ENCODE measurements around the gene WDFY2. TPM values are rescaled to one million over a fixed set of nuclear protein-coding genes. Genes with fewer than 3 reads are reported as not detected.

The WDFY2 gene
- total and polyA plus RNA-seq, 2 of the 8 experiments (the other 6 are each of a cell fraction or from before 2014, with no cell fraction given), result 13.9 to 29.0 TPM

- no peak overlapping the region for H3K4ac ChIP-seq (replicated peaks; ENCODE audit: insufficient read length, low read depth, low read length)
- H2AK5ac ChIP-seq (ENCODE audit: low read depth, low read length), result no peak overlapping the region
- H3K23ac ChIP-seq (ENCODE audit: insufficient read length), result no peak overlapping the region
- H3K18ac ChIP-seq (ENCODE audit: extremely low read depth, low read length), result no peak overlapping the region
- no peaks in the 10 kb centered on the region for H4K20me1 ChIP-seq (replicated peaks in 1 of 2; ENCODE audit: control insufficient read depth in 1 of 2, insufficient read depth in 2 of 2, low read length in 2 of 2)
- no peak overlapping the region for H4K8ac ChIP-seq (ENCODE audit: extremely low read depth, insufficient read depth, low read length)
- no peak overlapping the region for H2BK20ac ChIP-seq (ENCODE audit: low read length)
- H2BK5ac ChIP-seq (ENCODE audit: low read depth, low read length), result no peak overlapping the region
- no peak overlapping the region for H3K4me3 ChIP-seq (ENCODE audit: extremely low read depth in 1 of 4, insufficient read depth in 2 of 4, low read depth in 3 of 4, low read length in 4 of 4)
- no peak overlapping the region for H2BK15ac ChIP-seq (ENCODE audit: low read length)
- H2BK12ac ChIP-seq (ENCODE audit: low read depth, low read length), result 0 out of 2 replicates have a peak overlapping the region, but pooled peaks have one; percentile 30
- H2AFZ ChIP-seq (ENCODE audit: low read length), result no peak overlapping the region
- DNase-seq (ENCODE audit: low read depth in 1 of 2, low spot score in 2 of 2) (no peak), FAIRE-seq (no peak)
- peaks cover 9% of the 10 kb centered on the region; the same call in 1 of the 2 replicates for H3K79me1 ChIP-seq (ENCODE audit: low read depth, low read length)
- H3K9me3 ChIP-seq (ENCODE audit: insufficient read depth in 2 of 2, low read depth in 1 of 2, low read length in 1 of 2), result no peaks in the 10 kb centered on the region
- no peak overlapping the region for H4K91ac ChIP-seq (replicated peaks; ENCODE audit: insufficient read length, low read length)
- H3K4me1 ChIP-seq (replicated peaks in 1 of 4; ENCODE audit: control insufficient read depth in 3 of 4, insufficient read depth in 4 of 4, low read length in 3 of 4), result peaks cover 0 to 5% (median 4%) of the 10 kb centered on the region in 4 experiments; a peak in 3 of 7 replicates
- no peak overlapping the region for H4K5ac ChIP-seq (ENCODE audit: insufficient read length, low read depth, low read length)
- 97% methylated on average over 3 of the region's 3 CpGs; no CpG with 5 or more reads in 1 of the 2 experiments for WGBS, 2 experiments (ENCODE audit: extremely low coverage in 1 of 2, insufficient coverage in 1 of 2, insufficient read length in 1 of 2, insufficient replicate concordance in 2 of 2, low coverage in 1 of 2, low lambda C conversion rate in 2 of 2, missing lambda C conversion rate in 1 of 2)
- H3K79me2 ChIP-seq (ENCODE audit: control insufficient read depth in 1 of 2, insufficient read depth in 2 of 2, low read length in 2 of 2), result peaks cover 10 to 99% of the 10 kb centered on the region in 2 experiments; a peak in 3 of 4 replicates
- 0 out of 8 replicates have a peak, but pooled peaks cover 0 to 2% (median 0%) of the 10 kb centered on the region in 4 experiments for H3K36me3 ChIP-seq (ENCODE audit: control insufficient read depth in 2 of 4, insufficient read depth in 4 of 4, low read length in 3 of 4)
- H3K4me2 ChIP-seq (ENCODE audit: insufficient read depth in 1 of 2, low read depth in 2 of 2, low read length in 2 of 2), result no peak overlapping the region
- ChIA-PET CTCF (ENCODE audit: partially characterized antibody) (no interaction called here), POLR2A (ENCODE audit: partially characterized antibody) (interaction anchor here (0.8 to 1.5 kb wide), 2 partner anchors 148 to 376 kb away, joined by 3 read pairs; partner anchors contain the start of gene INTS6)
- no peak overlapping the region for H3K56ac ChIP-seq (replicated peaks; ENCODE audit: insufficient read length, low read depth, low read length)
- no peaks in the 10 kb centered on the region for H3K27me3 ChIP-seq (replicated peaks in 1 of 4; ENCODE audit: control insufficient read depth in 3 of 4, extremely low read depth in 1 of 4, insufficient read depth in 3 of 4, low read length in 3 of 4)
- no peak overlapping the region for H3K27ac ChIP-seq (ENCODE audit: low read depth, low read length)
- H2BK120ac ChIP-seq (replicated peaks; ENCODE audit: low read depth, low read length), result no peak overlapping the region
- H3K14ac ChIP-seq (ENCODE audit: insufficient read length), result no peak overlapping the region
- H3K23me2 ChIP-seq (ENCODE audit: low read depth, low read length), result no peaks in the 10 kb centered on the region
- no peak overlapping the region for H3K9ac ChIP-seq (replicated peaks in 1 of 4; ENCODE audit: extremely low read depth in 1 of 4, low read depth in 3 of 4, low read length in 3 of 4)
- TF ChIP-seq TAF1 (IDR thresholded peaks at IDR 0.05; ENCODE audit: low read depth, low read length), result no peak
- no peak for TF ChIP-seq TAF7 (optimal IDR thresholded peaks at IDR 0.05; ENCODE audit: borderline replicate concordance, low read depth, low read length)
- TF ChIP-seq YY1 (IDR thresholded peaks at IDR 0.05; ENCODE audit: low read depth, low read length), result no peak
- no peak for TF ChIP-seq RNF2 (IDR thresholded peaks at IDR 0.05; ENCODE audit: borderline replicate concordance, low read depth, low read length, missing control alignments, poor library complexity, severe bottlenecking)
- no peak for TF ChIP-seq RXRA (IDR thresholded peaks at IDR 0.05; ENCODE audit: insufficient read depth, low read depth, low read length)
- no peak for TF ChIP-seq RBBP5 (IDR thresholded peaks at IDR 0.05; ENCODE audit: borderline replicate concordance, low read depth, low read length)
- no peak for TF ChIP-seq CBX8 (IDR thresholded peaks at IDR 0.05; ENCODE audit: borderline replicate concordance, low read depth, low read length)
- TF ChIP-seq GTF2F1 (IDR thresholded peaks at IDR 0.05; ENCODE audit: borderline replicate concordance, low read depth, low read length), result no peak
- no peak for TF ChIP-seq CHD2 (IDR thresholded peaks at IDR 0.05; ENCODE audit: low read length)
- TF ChIP-seq CEBPB (IDR thresholded peaks at IDR 0.05; ENCODE audit: low read depth, low read length), result no peak
- TF ChIP-seq GABPA (IDR thresholded peaks at IDR 0.05; ENCODE audit: borderline replicate concordance, insufficient read depth, low read length), result no peak
- TF ChIP-seq SIN3A (conservative IDR thresholded peaks at IDR 0.05 in 1 of 2, IDR thresholded peaks at IDR 0.05 in 1 of 2; ENCODE audit: low read depth in 1 of 2, low read length in 2 of 2), result no peak
- TF ChIP-seq HDAC6 (IDR thresholded peaks at IDR 0.05; ENCODE audit: low read depth, low read length), result no peak
Measured at GRCh38 chr13:51600703-51601102, 16.4 kb downstream of the WDFY2 start.

Measured in H1 (cell line).